Hindlimb muscle (tissue), 1 donor: ENCODE measurements around the gene IL20RA. TPM values are rescaled to one million over a fixed set of nuclear protein-coding genes. Genes with fewer than 3 reads are reported as not detected.
A peak's percentile ranks its signal among the peaks of the same experiment; 100 is the strongest.
"Not testable (repeated sequence)": the region's sequence is repeated elsewhere in the genome, so short reads cannot be mapped to it uniquely, and the experiment has no call there.

Source experiments
- DNase-seq: peaks from one replicate; pipeline ENCODE4 v3.0.0-alpha.2; 2013
- polyA plus RNA-seq: library from polyadenylated mRNA; unstranded; fragments of 120-200 nt; gene quantifications from one replicate; pipeline ENCODE4 v1.2.1, GENCODE V29; 2013; ENCODE audit not compliant: insufficient read length

The IL20RA gene
- polyA plus RNA-seq, 1 donor = 40.5 TPM

DNA sequence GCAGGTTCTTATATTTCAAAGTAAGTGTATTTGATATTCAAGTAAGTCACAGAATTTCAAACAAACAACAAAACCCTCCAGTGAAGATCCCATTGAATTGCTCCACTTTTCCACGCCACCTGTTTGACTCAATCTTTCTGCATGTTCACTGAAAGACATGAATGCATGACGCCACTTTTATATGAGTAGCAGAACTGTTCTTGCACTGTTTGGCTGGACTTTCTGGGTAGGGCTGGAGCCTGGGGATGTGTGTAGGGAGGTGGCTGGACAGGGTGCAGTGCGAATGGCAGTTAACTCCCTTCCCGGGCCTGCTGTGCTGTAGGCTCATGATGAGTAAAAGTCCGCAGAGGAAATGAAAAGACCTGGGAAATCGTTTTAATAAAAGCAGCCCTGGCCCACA, 39.7 kb downstream of the IL20RA start:
- no peak for DNase-seq

DNA sequence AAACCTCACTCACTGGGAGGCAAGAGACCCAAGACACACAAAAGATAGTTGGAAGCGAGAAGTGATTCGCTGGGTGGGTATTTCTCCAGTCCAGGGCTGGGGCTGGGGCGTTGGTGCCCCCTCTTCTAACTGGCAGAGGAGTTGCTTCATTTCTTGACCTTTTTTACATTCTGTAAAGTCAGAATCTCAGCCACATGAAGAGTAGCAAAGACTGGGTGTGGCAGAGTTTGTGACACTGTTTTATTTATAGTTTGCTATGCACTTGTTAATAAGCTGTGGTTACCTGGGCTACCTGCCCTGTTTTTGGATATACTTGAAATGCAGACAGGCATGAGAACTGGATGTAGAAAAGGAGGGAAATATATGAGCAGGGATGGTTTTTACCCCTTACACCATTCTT, 42.3 kb downstream of the IL20RA start:
- DNase-seq = no peak

DNA sequence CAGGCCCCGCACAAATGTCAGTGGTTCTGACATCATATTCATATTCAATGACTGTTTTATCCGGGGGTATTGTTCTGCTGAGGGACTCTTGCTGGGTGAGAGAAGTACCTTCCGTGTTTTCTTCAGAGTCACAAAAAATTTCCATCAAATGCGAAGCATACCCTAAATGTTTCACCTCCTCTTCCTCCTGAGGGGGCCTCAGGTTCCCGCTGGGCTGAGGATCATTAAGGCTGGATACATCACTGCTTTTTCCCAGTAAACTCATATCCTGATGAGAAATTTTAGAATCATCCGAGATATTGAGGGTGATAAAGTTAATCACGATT, 42.8 kb downstream of the IL20RA start:
- no peak for DNase-seq

DNA sequence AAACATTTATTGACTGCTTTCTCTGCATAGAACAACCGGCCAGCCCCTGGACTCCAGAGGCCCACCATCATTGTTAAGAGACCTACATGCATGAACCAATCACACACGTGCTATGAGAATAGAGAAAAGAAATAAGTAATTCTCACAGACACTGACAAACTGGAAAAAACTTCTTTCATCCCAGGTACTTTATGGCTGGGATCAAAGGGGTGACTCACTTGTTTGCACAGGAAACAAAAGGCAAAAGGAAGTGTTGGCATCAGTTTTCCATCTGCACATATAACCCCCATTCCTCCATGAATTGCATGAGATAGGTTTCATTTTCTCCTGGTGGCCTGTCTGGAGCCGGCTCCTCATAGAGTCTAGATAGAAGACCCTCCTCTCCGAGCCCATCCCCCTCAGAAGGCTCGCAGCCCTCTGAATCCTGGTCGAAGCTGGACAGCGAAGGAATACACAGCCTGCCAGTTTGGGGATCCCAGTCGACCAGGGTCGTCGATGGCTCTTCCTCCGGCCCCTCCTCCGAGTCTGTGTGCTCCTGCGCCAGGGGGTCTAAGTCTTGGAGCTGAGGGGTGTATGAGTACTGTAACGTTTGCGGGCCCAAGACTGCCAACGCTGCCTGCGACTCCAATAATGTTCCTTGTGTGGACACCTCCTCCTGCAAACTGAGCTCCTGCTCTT, 43.3 kb downstream of the IL20RA start:
- no peak for DNase-seq

DNA sequence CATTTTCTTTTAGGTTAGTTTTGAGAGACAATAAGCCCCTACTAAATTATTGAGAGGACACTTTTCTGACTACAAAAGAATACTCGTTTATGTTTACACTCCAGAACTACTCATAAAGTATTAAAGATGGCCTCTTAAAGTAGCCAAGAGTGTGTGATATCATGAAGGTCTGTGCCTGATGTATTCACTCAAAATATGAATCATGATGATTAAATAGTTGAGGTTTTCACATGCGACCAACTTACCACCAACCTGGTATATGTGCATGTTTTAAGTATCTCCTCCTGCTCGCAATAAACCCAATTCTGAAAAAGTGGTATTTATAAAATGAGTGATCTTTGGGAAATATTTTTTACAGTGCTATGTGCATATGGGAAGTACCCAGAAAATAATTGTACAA, 43.9 kb downstream of the IL20RA start:
- DNase-seq = no peak

DNA sequence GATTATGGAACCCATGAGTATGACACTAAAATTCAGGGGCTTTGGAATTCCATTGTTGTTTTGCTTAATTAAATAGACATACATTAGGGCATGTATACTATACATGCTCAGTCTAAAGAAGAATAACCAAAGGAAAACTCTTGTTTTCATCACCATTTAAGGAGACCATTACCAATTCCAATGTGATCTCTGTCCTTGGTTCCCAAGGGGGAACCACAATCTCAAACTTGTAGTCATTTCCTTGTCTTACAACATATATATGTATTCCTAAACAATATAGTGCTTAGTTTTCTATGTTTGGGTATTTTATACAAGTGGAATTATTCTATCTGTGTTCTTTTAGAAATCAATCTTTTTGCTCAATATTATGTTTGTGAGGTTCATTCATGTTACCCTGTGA, 49.2 kb downstream of the IL20RA start:
- no peak for DNase-seq

DNA sequence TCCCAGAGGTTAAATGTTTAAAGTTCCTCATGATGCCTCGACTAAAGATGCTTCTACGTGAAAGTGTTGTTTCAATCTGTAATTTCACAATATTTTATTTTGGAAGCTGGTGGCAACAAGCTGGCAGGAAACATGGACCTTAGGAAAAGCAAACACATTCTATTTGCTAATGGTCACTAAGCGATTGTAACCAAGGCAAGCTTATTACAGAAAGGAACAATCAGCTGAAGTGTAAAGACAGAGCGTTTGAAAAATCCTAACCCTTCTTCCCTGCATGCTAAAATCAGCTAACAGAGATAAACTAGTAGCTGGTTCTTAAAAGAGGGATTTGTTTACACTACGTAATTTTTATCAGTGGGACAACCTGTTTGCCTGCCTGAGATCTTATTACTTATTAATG, 50.0 kb downstream of the IL20RA start:
- no peak for DNase-seq

DNA sequence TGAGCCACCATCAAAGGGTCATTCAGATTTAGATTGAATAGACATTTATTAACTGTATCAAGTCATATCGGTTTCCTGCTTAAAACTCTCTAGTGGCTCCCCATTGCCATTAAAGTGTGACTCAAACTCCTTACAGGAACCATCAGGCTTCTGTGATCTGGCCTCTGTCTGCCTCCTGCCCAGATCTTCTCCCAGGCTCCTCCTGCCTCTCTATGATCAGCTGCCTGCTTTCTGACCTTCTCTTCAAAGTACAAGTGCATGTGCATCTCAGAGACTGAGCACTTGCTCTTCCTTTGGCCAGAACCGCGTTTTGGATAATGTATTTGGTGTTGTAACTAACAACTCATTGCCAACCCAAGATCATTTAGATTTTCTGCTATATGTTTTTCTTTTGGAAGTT, 52.7 kb downstream of the IL20RA start:
- DNase-seq = no peak

DNA sequence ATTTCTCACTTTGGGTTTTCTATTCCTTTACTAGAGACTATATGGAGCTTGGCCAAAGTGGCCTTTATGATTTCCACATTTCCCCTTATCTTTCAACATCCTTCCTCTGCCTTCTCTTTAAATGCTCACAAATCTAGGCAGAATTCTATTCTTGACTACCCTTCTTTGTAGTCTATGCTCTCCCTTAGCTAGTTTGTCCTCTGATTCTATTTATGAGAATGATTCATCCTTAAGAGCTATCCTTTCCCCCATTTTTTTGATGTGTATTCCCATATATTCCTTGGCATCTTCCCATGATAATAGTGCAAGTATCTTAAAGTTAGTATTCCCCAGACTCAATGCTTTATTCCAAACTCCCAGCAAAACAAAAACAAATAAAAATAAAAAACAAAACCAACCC, 53.1 kb downstream of the IL20RA start:
- DNase-seq = no peak

DNA sequence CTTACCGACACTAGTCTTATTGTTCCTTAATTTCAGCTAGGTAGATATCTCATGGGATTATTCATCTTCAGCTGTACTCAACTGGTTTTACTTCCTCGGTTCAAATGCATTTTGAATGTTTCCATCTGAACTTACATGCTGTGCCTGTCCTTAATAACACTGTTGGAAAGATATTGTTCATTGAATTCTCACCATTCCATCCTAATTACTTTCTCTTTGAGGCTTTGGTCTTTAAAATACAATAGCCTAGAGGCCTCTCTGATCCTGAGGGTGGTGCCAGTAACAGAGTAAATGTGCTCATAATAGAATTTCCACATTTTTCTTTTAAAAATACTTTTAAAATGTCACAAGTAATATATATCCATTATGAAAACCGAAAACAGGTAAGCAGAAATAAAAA, 54.0 kb downstream of the IL20RA start:
- no peak for DNase-seq

DNA sequence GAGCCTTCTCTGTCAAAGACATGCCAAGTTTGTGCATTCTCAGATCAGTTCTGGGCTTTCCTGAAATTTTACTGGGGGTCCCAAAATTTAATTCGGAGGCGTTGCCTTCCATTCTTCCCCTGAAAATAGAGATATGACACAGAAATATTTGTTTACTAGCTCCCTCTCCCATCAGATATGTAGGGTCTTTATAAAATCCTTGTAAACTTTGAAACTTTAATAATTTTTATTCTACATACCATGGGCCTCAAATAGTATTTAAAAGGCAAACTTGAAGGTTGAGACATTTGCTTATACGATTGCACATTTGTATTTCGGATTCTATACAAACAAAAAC, 54.6 kb downstream of the IL20RA start:
- DNase-seq = no peak

DNA sequence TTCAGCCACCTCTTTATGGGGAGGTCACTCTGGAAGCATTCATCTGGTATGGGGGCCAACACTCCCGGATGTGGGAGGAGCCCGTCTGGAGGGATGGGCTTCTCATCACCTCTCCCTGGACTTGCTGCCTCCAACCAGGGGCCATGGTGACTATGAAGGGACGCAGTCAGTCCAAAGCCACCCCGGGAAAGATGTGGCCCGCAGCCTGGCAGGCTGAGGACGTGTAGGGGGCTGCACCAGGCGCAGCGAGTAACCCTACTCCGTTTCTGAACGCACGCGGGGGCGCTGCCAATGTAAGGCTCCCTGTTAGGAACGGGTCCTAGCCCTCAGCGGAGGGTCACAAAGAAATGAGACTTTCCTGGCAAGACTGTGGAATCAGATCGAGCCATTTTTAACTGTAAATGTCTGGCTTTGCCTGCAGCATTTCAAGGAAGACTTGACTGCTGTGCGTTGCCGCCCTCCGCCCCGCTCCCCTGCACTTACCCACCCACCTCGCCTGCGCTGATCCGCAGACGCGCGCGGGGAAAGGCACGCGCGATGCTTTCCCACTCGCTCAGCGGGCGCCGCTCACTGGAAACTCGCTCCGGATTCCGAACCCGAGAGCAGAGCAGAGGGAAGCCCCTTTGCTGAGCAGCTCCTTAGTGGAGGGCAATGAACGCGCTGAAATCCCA, 55.1 kb downstream of the IL20RA start:
- peak; percentile 51 for DNase-seq

DNA sequence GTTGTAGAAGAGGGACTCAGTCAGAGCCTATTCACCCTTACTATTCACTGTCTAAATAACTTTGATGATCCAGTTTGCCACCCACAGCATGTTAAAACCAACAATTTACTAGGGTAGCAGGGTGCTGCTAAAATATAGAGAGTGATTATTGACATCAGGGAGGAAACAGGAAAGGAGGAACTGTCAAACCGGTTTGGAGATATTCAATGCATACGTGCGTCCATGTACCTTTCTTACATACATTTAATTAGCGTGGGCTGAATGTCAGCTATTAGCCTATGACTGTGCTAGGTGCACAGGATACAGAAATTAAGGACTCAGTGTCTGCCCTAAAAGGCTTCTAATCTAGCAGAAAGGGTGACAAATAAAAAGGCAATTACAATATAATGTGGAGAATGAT, 57.2 kb downstream of the IL20RA start:
- DNase-seq = no peak

DNA sequence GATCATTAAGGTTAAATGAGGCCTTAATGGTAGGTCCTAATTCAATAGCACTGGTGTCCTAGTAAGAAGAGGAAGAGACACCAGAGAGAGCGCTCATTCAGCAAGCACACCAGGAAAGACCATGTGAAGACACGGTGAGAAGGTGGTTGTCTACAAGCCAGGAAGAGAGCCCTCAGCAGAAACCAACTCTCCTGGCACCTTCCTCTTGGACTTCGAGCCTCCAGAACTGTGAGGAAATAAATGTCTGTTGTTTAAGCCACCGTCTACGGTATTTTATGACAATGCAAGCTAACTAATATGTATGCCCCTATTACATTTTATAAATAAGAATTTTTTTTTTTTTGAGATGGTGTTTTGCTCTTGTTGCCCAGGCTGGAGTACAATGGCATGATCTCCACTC, 59.3 kb downstream of the IL20RA start:
- DNase-seq = no peak

DNA sequence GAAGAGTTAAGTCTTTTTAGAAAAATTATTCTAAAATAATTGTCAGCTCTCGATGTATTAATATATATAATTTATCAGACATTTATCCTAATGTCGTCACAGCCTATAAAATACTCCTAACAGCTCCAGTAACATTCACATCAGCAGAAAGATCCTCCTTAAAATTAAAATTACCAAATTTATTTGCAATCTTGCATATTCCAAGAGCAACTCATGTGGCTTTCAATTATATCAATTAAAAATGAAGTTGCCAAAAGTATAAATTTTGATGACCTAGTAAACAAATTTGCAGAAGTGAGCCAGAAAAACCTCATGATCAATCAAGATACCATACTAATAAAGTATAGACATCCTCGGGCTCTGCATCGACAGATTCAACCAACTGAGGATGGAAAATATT, 60.2 kb downstream of the IL20RA start:
- DNase-seq = no peak

DNA sequence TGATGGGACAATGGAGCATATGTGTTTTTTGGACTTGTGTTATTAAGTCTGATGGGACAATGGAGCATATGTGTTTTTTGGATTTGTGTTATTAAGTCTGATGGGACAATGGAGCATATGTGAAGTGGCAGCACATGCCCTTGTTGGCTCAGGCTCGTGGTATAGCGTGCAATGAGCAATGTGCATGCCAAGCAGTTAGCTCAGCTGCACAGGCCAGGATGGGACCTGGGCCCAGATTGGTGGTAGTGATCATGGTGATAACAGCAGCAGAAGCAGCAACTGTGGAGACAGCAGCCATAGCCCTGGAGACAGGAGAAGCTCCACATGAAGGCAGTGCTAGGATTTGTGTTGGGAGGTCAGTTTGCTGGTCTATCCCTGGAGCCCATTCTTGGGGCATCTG, 61.1 kb downstream of the IL20RA start:
- DNase-seq = no peak

DNA sequence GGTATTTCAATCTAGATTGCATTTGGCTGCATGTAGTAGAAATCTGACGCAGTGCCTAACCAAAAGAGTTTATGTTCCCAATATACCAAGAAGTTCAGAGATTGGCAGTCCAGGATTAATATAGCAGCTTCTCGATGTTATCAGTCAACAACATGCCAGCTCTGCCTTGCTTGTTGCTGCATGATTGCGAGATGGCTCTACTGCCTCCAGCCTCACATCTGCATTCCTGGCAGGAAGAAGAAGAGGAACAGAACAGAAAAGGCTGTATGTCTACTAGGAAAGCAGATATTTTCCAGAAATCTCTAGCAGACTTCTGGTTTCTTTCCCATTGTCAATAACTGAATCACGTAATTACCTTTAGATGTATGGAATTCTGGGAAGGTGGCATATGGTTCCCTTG, 61.8 kb downstream of the IL20RA start:
- DNase-seq = no peak

DNA sequence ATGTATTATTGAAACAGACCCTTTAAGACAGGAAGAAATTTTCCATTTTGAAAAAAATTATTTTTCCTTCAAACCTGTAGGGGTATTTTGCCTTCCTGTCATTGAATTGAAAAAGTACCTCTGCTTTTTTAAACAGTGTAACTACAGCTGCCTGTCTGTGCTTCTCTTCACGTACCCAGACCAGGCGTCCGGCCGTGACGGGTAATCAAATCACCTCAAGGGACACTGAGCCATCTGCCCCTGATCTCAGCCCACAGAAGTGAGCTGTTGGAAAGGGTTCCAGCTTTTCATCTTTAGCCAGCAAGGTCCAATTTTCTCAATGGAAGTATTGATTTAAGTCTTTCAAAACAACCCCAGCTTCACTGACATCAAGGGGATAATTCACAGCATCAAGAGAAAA, 64.7 kb downstream of the IL20RA start:
- DNase-seq = no peak

DNA sequence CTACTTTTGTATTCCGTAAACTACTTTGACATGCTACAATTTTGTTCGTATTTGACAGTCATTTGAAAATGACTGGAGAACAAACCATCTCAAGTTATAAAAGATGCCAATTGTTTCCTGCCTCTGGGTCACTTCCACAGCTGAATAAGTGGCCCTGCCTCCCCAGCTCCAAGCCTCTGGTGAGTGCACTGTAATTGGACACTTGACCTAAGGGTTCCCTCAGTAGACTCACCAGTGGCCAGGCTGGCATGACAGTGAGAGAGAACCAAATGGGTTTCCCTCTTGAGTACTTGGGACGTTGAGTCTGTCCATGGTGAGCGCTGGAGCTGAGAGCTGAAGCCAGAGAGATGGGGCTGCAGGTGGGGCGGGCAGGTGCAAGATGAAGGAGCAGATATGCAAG, 65.6 kb downstream of the IL20RA start:
- DNase-seq = no peak

DNA sequence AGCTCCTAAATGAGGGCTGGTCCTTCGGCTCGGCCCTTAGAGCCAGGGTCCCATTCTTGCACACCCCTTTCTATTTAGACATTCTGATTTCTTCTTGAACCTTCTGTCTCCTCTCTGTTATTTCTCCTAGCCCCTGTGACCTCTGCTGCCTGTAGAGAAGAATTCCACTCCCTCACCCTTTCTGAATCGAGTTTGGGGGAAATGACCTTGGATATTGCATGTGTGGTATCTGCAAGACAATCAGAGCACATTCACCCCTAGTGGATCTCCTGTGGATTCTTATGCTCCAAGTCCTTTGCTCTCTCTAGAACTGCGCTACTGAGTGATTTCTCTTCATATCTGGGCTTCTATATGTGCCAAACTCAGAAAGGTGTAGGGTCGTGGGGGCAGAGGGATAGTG, 67.7 kb downstream of the IL20RA start:
- no peak for DNase-seq

DNA sequence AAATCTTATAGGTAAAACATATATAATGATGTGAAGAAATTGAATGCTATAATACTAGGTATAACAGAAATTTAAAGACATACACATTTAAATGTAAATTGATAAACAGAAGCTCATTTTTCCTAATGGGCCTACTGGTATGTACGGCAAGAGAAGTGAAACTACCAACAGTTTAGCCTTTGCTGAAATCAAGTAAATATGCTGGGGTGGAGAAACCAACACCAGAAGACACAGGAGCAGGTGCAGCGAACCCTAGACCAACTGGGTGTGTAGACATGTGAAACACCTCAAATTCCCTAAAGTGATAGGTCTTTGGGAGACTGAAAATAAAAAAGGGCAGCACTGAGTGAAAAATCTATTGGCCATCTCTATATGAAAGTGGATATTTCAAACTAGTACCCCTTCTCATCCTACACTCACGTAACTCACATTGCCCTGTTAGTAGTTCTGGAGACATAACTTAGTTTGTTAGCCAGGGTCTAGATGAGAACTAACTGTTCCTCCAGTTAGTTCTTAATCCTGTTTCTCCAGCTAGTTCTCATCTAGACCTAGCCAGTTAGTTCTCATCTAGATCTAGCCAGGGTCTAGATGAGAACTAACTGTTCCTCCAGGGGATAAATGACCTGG, 69.6 kb downstream of the IL20RA start:
- no peak for DNase-seq

DNA sequence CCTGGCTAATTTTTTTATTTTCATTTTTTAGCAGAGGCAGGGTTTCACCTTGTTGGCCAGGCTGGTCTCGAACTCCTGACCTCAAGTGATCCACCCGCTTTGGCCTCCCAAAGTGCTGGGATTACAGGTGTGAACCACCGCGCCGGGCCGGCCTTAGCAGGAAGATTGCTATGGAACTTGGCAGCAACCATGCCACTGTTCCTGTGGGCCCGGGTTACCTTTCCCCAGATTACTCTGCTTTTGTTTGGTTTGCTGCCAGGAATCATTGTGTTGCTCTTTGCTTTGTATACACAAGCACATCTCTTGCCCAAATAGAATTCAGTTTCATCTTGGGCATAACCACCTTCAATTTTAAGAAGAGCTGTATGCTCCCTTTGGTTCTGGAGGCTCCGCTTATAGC, 71.0 kb downstream of the IL20RA start:
- DNase-seq = not testable (repeated sequence)

DNA sequence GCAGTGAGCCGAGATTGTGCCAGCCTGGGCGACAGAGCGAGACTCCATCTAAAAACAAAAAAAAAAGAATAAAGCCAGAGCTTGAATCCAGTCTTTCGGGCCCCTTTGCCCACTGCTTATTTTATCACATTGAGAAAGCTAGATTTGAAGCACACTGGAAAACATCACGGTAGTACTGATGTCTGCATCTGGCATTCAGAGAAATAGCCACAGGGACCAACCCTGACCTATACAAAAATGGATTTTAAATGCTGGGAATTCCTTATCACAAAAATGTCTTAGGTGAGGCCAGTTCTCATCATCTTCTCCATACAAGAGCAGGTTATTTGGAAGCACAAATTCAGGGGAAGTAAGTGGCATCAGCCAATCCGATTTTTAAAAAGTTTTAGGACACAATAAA, 73.2 kb downstream of the IL20RA start:
- no peak for DNase-seq

DNA sequence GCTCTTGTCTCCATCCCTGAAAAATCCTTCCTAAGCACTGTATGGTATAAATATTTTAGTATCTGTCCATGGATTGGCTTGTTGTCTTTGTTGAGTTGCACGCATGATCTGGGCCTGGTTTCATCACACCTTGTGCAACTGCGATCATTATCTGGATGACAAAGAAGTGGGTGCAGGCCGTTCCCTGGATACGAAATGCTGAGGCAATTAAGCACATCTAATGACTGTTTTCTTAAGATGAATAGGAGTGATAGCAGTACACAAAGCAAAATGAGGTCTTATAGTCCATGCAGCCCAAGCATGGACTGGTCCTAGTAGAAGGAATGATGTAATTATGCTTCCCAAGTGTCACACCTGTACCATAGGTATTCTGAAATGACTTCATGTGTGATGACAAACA, 74.8 kb downstream of the IL20RA start:
- DNase-seq = no peak

DNA sequence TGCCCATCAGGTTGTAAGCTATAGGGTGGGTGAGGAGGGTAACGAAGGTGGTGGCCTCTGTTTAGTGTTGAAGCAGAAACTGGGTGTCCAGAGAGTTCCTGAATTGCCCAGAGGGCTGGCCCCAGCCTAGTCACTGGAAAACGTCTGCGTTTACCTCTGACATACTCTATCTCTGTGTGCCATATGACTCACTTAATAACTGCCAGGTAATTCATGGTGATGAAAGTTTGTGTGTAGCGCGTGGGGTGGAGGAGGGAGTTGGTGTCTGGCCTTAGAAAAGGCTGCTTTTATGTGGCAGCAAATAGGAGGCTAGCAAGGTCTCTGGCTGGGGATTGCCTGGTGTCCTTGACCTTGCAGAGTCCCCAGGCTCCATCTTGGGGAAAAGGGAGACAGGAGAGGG, 75.3 kb downstream of the IL20RA start:
- no peak for DNase-seq
